KMS-11 (cell line): Measurements from ENCODE around the gene ADAM17.

Experiments
- H2AFZ ChIP-seq: fragments of 200-600 bp; sonication (generic); 2 replicates; pipeline ENCODE4 v1.6.1; 2016; ENCODE audit warnings: antibody characterized with exemption, mixed run types, low read depth
- H3K27ac ChIP-seq: fragments of 200-600 bp; sonication (generic); 2 replicates; pipeline ENCODE4 v1.6.1; 2016; ENCODE audit warnings: mild to moderate bottlenecking, mixed run types
- H3K27me3 ChIP-seq: fragments of 200-600 bp; sonication (generic); 2 replicates; pipeline ENCODE4 v1.6.1; 2017; ENCODE audit warnings: mild to moderate bottlenecking, low read depth, mixed run types, moderate library complexity; ENCODE audit not compliant: insufficient read depth
- H3K36me3 ChIP-seq: fragments of 200-600 bp; sonication (generic); 2 replicates; pipeline ENCODE4 v1.6.1; 2017; ENCODE audit warnings: mild to moderate bottlenecking, mixed run types; ENCODE audit not compliant: insufficient read depth
- H3K4me1 ChIP-seq: fragments of 200-600 bp; sonication (generic); 2 replicates; pipeline ENCODE4 v1.6.1; 2016; ENCODE audit warnings: mild to moderate bottlenecking, low read depth, mixed run types; ENCODE audit not compliant: poor library complexity, severe bottlenecking
- H3K4me2 ChIP-seq: fragments of 200-600 bp; sonication (generic); 2 replicates; pipeline ENCODE4 v1.7.0; 2016; ENCODE audit warnings: mild to moderate bottlenecking, mixed run types
- H3K4me3 ChIP-seq: fragments of 200-600 bp; sonication (generic); IDR thresholded peaks from 2 replicates; pipeline ENCODE4 v1.6.1; 2017; ENCODE audit warnings: low read depth, low read length, mixed read lengths; ENCODE audit not compliant: insufficient read depth
- H3K79me2 ChIP-seq: fragments of 200-600 bp; sonication (generic); 2 replicates; pipeline ENCODE4 v1.6.1; 2016; ENCODE audit warnings: low read depth, mixed run types; ENCODE audit not compliant: insufficient read depth
- H3K9ac ChIP-seq: fragments of 200-600 bp; sonication (generic); 2 replicates; pipeline ENCODE4 v1.6.1; 2016; ENCODE audit warnings: mild to moderate bottlenecking, mixed run types
- H4K20me1 ChIP-seq: fragments of 200-600 bp; sonication (generic); 2 replicates; pipeline ENCODE4 v1.6.1; 2016; ENCODE audit warnings: mild to moderate bottlenecking, mixed run types; ENCODE audit not compliant: insufficient read depth
- TF ChIP-seq, protein P1 (sequence below): fragments of 200-600 bp; sonication (generic); conservative IDR thresholded peaks from 2 replicates; pipeline ENCODE4 v1.6.1; 2017; ENCODE audit warnings: low read depth, mild to moderate bottlenecking, antibody characterized with exemption, low read length, moderate library complexity, mixed read lengths

Gene ADAM17

DNA sequence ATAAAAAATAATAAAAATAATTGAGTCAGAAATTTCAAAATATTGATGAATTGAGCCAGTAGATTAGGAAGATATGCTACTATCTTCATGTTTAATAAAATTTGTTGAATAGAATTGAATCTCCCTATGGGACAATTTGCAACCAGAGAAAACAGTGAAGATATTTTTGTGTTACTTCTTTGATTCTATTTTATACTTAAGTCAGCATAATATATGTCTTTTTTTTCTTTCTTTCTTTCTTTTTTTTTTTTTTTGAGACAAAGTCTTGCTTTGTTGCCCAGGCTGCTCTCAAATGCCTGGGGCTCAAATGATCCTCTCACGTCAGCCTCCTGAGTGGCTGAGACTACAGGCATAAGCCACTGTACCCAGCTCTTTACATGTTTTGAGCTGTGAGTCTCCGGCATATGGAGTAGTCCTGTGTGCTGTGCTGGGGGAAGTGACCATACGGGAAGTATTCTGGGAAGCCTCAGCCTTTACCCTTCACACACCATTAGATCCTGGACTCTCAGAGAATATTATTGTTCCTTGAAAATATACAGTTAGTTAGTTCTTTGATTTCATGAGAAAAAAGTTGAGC lies 95.1 kb downstream of the ADAM17 start:
- Histone ChIP-seq H3K27ac (no peak overlapping the region), H3K36me3 (0 out of 2 replicates have a peak, but pooled peaks cover 6% of the 10 kb centered on the region)
- TF ChIP-seq, protein P1, sequence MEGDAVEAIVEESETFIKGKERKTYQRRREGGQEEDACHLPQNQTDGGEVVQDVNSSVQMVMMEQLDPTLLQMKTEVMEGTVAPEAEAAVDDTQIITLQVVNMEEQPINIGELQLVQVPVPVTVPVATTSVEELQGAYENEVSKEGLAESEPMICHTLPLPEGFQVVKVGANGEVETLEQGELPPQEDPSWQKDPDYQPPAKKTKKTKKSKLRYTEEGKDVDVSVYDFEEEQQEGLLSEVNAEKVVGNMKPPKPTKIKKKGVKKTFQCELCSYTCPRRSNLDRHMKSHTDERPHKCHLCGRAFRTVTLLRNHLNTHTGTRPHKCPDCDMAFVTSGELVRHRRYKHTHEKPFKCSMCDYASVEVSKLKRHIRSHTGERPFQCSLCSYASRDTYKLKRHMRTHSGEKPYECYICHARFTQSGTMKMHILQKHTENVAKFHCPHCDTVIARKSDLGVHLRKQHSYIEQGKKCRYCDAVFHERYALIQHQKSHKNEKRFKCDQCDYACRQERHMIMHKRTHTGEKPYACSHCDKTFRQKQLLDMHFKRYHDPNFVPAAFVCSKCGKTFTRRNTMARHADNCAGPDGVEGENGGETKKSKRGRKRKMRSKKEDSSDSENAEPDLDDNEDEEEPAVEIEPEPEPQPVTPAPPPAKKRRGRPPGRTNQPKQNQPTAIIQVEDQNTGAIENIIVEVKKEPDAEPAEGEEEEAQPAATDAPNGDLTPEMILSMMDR = no peak

DNA sequence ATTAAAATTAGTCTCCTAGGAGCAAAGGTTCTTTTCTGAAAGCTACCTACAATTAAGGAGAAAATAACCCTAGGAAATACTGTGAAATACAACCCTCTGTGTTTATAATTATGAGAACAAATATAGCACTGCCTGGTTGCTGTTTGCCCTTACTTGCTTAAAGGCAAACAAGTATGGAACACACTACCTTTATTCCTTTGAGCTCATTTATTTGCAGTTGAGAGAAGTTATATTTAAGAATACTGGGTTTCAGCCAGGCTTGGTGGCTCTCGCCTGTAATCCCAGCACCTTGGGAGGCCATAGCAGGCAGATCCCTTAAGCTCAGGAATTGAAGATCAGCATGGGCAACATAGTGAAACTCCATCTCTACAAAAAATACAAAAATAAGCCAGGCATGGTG lies 104.4 kb downstream of the ADAM17 start:
- Histone ChIP-seq H3K27me3 (no peaks in the 10 kb centered on the region), H2AFZ (no peak overlapping the region), H4K20me1 (no peaks in the 10 kb centered on the region), H3K9ac (no peak overlapping the region), H3K4me2 (no peak overlapping the region), H3K79me2 (no peaks in the 10 kb centered on the region), H3K4me1 (no peaks in the 10 kb centered on the region), H3K36me3 (0 out of 2 replicates have a peak, but pooled peaks cover 4% of the 10 kb centered on the region), H3K4me3 (no peak overlapping the region), H3K27ac (no peak overlapping the region)
- TF ChIP-seq, protein P1 = no peak

More for the DNA sequence above, 95.1 kb downstream of the ADAM17 start:
- no peak overlapping the region for H3K4me3 ChIP-seq
- H4K20me1 ChIP-seq = no peaks in the 10 kb centered on the region
- no peak overlapping the region for H3K4me2 ChIP-seq
- no peaks in the 10 kb centered on the region for H3K79me2 ChIP-seq
- no peak overlapping the region for H2AFZ ChIP-seq
- no peak overlapping the region for H3K9ac ChIP-seq
- peaks cover 36% of the 10 kb centered on the region for H3K4me1 ChIP-seq
- no peaks in the 10 kb centered on the region for H3K27me3 ChIP-seq

DNA sequence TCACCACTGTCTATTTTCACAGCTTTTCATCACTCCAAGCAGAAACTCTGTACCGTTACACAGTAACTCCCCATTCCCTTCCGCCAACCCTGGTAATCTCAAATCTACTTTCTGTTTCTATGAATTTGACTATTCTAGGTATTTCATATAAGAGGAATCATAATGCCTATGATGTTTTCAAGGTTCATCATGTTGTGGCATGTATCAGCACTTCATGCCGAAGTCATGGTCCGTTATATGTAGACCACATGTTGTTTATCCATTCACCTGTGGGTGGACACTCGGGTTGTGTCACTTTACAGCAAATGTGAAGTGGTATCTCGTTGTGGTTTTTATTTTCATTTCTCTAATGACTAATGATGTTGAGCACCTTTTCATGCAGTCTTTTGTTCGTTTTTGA lies 110.5 kb downstream of the ADAM17 start:
- no peak overlapping the region for H3K27ac ChIP-seq
- no peak overlapping the region for H3K4me3 ChIP-seq
- H3K4me1 ChIP-seq = no peaks in the 10 kb centered on the region
- H4K20me1 ChIP-seq = no peaks in the 10 kb centered on the region
- H3K27me3 ChIP-seq = no peaks in the 10 kb centered on the region
- H3K36me3 ChIP-seq = peaks cover 3% of the 10 kb centered on the region; the same call in 1 of the 2 replicates
- H3K9ac ChIP-seq = no peak overlapping the region
- H3K79me2 ChIP-seq = no peaks in the 10 kb centered on the region
- no peak overlapping the region for H3K4me2 ChIP-seq
- H2AFZ ChIP-seq = no peak overlapping the region
- TF ChIP-seq, protein P1 = no peak

DNA sequence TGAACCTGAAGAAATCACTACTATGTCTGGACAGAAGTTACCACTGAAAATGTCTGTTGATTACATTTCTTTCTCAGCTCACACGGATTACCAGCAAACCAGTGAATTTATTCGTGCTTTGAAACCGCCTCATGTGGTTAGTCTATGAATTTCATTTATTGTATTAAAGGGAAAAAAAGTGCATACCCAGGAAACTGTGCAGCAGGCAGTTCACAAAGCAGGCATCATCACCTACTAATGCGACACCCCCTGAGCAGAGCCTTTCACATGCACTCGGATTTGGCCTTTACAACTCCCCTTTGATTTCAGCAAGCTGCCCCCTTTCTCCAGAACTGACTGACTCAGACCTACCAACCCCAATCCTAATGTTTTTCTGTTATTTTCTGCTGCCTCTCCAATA lies 112.1 kb downstream of the ADAM17 start:
- no peaks in the 10 kb centered on the region for H3K4me1 ChIP-seq
- no peak overlapping the region for H3K4me2 ChIP-seq
- H3K4me3 ChIP-seq = no peak overlapping the region
- no peaks in the 10 kb centered on the region for H3K27me3 ChIP-seq
- H3K9ac ChIP-seq = no peak overlapping the region
- peaks cover 3% of the 10 kb centered on the region; the same call in 1 of the 2 replicates for H3K36me3 ChIP-seq
- H4K20me1 ChIP-seq = no peaks in the 10 kb centered on the region
- H3K79me2 ChIP-seq = no peaks in the 10 kb centered on the region
- H2AFZ ChIP-seq = no peak overlapping the region
- TF ChIP-seq, protein P1 = no peak
- no peak overlapping the region for H3K27ac ChIP-seq
